Fibroblast of skin of left biceps (primary cell): ENCODE measurements around the gene TSPYL2.

Experiments
- DNase-seq, 2 experiments: peaks; one replicate each; pipeline ENCODE4 v3.0.0-alpha.2; 2013; ENCODE audit warnings: low read depth in 2 of 2

The TSPYL2 gene

DNA sequence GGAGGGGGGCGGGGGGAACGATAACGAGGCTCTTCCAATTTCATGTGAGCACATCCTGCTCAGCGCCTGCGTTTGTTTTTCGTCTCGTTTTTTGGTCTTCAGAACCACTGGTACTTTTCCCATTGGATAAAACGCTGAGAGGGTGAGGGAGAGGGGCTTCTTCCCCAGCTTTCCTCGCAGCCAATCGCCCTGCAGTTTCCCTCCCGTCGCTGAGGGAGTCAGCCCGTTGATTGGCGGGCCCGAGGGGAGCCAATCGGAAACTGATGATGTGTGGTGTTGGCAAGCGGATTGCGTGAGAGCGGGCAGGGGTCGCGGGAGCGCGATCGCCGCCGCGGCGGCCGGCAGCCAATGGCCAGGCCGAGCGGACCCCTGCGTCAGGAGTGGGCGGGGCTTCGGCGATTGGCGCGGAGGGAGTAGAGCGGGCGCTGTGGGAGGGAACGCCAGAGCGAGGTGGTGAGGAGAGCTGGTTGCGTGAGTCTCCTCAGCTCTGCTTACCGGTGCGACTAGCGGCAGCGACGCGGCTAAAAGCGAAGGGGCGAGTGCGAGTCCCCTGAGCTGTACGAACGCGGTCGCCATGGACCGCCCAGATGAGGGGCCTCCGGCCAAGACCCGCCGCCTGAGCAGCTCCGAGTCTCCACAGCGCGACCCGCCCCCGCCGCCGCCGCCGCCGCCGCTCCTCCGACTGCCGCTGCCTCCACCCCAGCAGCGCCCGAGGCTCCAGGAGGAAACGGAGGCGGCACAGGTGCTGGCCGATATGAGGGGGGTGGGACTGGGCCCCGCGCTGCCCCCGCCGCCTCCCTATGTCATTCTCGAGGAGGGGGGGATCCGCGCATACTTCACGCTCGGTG is at the start of gene TSPYL2:
Gene TSPYL2, plus strand, starts transcription at position 443 of the 848 bp plus-strand sequence. Its CDS starts 132 bp downstream, at position 575.
- DNase-seq: peak; percentile 96 to 97

GRCh38 chrX:53036149-53036548 is 46.0 kb upstream of the TSPYL2 start:
- no peak for DNase-seq

DNA sequence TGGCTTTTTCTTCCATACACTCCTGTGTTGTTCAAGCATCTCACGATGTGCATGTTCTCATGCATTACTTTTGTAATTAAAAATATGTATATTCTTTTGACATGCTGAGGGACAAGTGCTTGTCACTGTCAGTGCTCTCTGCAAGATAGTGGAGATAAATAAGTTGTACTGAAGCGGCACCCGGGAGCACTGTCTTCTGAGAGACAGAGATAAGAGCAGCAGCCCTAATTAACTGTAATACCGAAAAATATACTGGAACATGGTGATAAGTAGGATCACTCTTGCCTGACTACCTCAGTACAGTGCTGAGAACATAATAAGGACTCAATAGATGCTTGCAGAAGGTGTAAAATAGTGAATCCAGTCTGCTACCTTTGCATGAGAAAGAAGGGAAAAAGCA is 42.9 kb upstream of the TSPYL2 start:
- DNase-seq: no peak

DNA sequence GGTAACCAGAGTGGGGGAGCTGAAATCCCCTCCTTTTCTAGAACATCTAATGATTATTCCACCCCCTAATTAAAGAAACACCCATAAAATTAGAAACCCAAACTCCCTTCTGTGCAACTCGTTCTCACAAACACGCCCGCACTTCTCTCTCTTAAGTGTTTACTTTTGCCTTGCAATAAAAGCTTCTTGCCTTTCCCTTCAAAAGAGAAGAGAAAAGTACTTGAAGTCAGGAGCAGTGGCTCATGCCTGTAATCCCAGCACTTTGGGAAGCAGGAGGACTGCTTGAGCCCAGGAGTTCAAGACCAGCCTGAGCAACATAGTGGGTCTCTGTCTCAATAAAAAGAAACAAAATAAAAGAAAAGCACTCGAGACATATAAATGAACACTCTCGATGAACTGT is 37.2 kb upstream of the TSPYL2 start:
- DNase-seq: no peak

- DNase-seq: no peak
Measured at GRCh38 chrX:53047228-53047627, 34.9 kb upstream of the TSPYL2 start.

DNA sequence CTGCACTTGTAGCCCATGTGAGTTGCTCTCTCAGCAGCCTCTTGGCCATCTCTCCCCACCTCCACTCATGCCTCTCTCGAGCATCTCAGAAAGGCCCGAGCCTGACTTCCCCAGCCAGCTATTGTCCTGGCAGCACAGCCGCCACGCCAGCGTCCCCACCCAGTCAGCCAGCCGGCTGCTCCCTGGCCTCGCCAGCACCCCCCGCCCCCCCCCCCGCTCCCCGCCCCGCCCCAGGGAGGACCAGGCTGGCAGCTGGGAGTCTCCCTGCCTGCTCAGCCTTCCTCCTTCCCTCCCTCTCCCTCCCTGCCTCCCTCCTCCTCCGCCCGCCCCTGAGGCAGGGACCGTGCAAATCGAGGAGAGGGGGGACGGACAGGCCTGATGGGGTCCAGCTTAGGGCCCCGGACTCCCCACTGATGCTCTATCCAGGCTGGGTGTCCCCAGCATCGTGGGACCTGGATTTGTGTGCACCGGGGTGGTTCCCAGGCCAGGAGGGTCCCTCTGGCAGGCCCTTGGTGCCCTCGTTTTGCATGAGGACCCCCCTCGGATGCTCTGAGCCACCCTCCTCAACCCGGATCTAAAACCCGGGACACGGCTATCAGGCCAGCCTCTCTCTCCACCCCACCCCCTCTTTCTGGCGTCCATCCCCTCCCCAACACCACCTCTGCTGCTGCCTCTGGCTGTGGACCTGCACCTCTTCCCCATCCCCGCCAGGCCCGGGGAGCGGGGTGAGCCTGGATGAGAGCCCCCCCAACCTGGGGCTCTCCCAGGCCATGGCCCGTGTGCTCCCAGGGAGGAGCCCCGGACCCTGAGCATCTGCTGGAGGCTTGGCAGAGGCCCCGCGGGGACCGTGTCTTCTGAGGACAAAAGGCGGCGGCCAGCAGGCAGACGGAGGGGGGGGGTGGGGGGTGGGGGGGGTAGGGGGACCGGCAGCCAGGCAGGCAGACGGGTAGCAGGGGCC is 33.7 kb upstream of the TSPYL2 start, which contains the start of gene GPR173:
Gene GPR173, plus strand, starts transcription at position 621 of the 958 bp plus-strand sequence. CDS start 27,833 bp downstream, outside the sequence.
- DNase-seq: peak; percentile 28 to 29

- no peak for DNase-seq
Measured at GRCh38 chrX:53049127-53049517, 33.0 kb upstream of the TSPYL2 start.

DNA sequence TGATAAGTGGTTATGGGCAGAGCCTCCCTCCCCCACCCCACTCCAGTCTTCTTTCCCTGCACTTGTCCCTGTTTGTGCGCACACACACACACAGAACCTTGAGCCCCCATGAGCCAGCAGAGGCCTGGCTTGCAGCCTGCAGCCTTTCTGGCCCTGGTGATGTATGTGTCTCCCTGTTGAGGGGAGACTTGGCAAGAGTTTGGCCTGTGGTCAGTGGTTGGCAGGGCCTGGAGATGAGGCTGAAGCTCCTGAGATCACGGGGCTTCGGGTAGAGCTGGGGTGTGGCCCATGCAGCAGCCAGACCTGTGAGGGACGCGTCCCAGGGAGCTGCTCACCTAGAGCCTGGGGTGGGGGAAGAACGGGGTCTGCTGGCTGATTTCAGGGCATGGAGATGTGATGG is 31.3 kb upstream of the TSPYL2 start:
- no peak for DNase-seq

GRCh38 chrX:53055244-53055849 is 26.8 kb upstream of the TSPYL2 start:
- DNase-seq: no peak

- no peak for DNase-seq
Measured at GRCh38 chrX:53056292-53056691, 25.9 kb upstream of the TSPYL2 start.

- DNase-seq: no peak
Measured at GRCh38 chrX:53065104-53065503, 17.1 kb upstream of the TSPYL2 start.

GRCh38 chrX:53071064-53071463 is 11.1 kb upstream of the TSPYL2 start:
- no peak for DNase-seq

GRCh38 chrX:53071604-53072417 is 10.4 kb upstream of the TSPYL2 start:
- no peak for DNase-seq

DNA sequence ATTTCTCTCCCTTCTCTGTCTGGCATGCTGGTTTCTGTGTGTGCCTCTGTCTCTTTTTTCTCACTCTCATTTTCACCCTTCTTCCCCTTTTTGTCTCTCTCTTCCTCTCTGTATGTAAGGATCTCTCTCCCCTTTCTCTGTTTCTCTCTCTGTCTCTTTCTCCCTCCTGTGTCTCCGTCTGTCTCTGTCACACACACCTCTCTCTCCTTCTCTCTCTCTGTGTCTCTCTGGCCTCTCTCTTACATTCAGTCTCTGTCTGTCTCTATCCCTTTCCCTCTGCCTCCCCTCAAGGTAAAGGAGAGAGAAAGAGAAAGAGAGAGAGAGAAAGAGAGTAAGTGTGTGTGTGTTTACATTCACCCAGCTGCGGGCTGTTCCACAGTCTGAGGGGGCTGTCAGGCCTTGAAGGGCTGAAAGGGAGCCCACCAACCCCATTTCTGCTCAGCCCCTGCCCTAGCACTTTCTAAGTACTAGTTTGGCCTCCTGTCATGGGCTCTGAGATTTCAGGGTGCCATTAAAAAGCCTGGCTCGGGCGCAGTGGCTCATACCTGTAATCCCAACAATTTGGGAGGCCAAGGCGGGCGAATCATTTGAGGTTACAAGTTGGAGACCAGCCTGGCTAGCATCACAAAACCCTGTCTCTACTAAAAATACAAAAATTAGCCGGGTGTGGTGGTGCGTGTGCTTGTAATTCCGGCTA is 9.6 kb upstream of the TSPYL2 start:
- no peak for DNase-seq

DNA sequence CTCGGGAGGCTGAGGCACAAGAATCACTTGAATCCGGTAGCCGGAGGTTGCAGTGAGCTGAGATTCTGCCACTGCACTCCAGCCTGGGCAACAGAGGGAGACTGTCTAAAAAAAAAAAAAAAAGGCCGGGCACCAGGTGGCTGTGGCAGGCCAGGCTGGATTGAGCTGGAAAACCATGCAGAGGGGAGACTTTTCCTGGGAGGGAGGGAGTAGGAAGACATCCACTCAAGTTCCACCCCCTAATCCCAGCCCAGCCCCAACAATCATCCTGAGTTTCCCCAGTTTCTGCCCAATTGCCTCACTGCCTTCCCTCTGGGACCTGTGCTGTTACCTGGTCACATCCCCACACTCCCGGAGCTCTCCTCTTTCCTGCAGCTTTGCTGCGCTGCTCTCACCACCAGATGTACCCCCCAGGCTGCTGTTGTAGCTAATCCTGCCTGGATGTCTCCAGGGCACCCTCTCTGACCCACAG is 9.0 kb upstream of the TSPYL2 start:
- DNase-seq: no peak

DNA sequence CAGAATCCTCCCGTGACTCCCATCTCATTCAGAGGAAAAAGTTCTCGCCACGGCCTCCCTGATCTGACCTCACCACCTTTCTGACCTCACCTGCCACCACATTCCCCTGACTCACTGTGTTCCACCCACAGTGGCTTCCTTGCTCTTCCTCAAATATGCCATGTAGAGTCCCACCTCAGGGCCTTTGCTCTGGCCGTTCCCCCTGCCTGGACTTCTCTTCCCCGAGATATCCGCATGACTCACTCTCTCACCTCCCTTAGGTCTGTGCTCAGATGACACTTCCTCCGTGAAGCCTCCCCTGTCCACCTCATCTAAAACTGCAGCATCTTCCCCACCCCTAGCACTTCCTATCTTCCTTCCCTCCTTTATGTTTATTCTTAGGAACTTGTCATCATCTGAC is 7.2 kb upstream of the TSPYL2 start:
- DNase-seq: no peak

DNA sequence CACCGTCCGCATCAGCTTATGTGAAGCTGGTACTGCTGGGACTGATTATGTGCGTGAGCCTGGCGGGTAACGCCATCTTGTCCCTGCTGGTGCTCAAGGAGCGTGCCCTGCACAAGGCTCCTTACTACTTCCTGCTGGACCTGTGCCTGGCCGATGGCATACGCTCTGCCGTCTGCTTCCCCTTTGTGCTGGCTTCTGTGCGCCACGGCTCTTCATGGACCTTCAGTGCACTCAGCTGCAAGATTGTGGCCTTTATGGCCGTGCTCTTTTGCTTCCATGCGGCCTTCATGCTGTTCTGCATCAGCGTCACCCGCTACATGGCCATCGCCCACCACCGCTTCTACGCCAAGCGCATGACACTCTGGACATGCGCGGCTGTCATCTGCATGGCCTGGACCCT is 5.5 kb upstream of the TSPYL2 start:
- no peak for DNase-seq

DNA sequence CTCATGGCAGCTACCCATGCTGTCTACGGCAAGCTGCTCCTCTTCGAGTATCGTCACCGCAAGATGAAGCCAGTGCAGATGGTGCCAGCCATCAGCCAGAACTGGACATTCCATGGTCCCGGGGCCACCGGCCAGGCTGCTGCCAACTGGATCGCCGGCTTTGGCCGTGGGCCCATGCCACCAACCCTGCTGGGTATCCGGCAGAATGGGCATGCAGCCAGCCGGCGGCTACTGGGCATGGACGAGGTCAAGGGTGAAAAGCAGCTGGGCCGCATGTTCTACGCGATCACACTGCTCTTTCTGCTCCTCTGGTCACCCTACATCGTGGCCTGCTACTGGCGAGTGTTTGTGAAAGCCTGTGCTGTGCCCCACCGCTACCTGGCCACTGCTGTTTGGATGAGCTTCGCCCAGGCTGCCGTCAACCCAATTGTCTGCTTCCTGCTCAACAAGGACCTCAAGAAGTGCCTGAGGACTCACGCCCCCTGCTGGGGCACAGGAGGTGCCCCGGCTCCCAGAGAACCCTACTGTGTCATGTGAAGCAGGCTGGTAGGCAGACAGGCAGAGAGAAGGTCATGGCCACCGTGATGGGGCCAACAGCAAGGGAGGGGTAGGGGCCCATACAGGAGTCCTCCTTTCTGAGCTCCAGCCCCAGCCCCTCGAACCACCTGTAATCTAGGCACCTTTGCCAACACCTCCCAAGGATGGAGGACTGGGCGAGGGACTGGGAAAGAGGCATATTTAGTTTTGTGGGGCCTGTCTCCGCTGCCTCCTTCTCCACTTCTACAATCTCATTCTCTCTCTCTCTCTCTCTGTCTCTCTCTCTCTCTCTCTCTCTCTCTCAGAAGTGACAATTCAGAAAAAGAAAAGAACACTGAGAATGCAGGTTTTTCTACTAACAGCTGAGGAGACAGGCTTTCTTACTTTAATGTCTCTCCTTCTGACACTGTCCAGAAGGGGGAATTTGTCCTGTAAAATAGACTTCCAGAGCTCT is 4.7 kb upstream of the TSPYL2 start:
- no peak for DNase-seq

GRCh38 chrX:53078943-53079342 is 3.2 kb upstream of the TSPYL2 start:
- no peak for DNase-seq
